A673 (cell line): ENCODE measurements around the gene CARD11. TPM values are rescaled to one million over a fixed set of nuclear protein-coding genes. Genes with fewer than 3 reads are reported as not detected.

Experiments used
- BruUV-seq: library from RNA; stranded (reverse); fragments of 400-500 nt; replicated peaks from 2 replicates; lab custom pipeline; 2021; lab: Mats Ljungman, UMichigan
- CTCF ChIA-PET: fragments of 300-600 bp; sonication (Branson Sonifier 250); formaldehyde crosslinking; loops from one replicate; lab custom pipeline; 2022; ENCODE audit warnings: antibody characterized with exemption; lab: Charles Lee
- POLR2A ChIA-PET: fragments of 300-600 bp; sonication (Branson Sonifier 250); formaldehyde crosslinking; loops from one replicate; lab custom pipeline; 2022; ENCODE audit warnings: antibody characterized with exemption; ENCODE audit not compliant: low non-redundant PET; lab: Charles Lee
- DNase-seq: peaks from one replicate; pipeline ENCODE4 v3.0.0-alpha.2; 2015; ENCODE audit warnings: low spot score
- H3K27ac ChIP-seq: fragments of 200-600 bp; sonication (generic); 2 replicates; pipeline ENCODE4 v1.5.1; 2016; ENCODE audit warnings: mixed run types, low read depth, mild to moderate bottlenecking, mixed read lengths, antibody characterized with exemption, low read length; ENCODE audit not compliant: poor library complexity, severe bottlenecking
- H3K27me3 ChIP-seq: fragments of 200-600 bp; sonication (generic); replicated peaks from 2 replicates; pipeline ENCODE4 v1.6.1; 2017; ENCODE audit warnings: mixed run types, low read depth, mild to moderate bottlenecking, mixed read lengths, antibody characterized with exemption, low read length; ENCODE audit not compliant: insufficient read depth, poor library complexity
- H3K36me3 ChIP-seq: fragments of 200-600 bp; sonication (generic); 2 replicates; pipeline ENCODE4 v1.6.1; 2016; ENCODE audit warnings: mixed run types, mild to moderate bottlenecking, mixed read lengths, antibody characterized with exemption, low read length; ENCODE audit not compliant: insufficient read depth, poor library complexity, severe bottlenecking
- H3K4me1 ChIP-seq: fragments of 200-600 bp; sonication (generic); 2 replicates; pipeline ENCODE4 v1.6.1; 2017; ENCODE audit warnings: mixed run types, mild to moderate bottlenecking, mixed read lengths, antibody characterized with exemption, low read length; ENCODE audit not compliant: insufficient read depth, poor library complexity, severe bottlenecking
- H3K4me3 ChIP-seq: fragments of 200-600 bp; sonication (generic); 2 replicates; pipeline ENCODE4 v1.5.1; 2016; ENCODE audit warnings: low read depth, mixed run types, mild to moderate bottlenecking, mixed read lengths, low read length; ENCODE audit not compliant: poor library complexity, severe bottlenecking
- H3K9me3 ChIP-seq: fragments of 200-600 bp; sonication (generic); 2 replicates; pipeline ENCODE4 v1.6.1; 2016; ENCODE audit warnings: mixed run types, low read depth, mild to moderate bottlenecking, mixed read lengths, antibody characterized with exemption, low read length; ENCODE audit not compliant: poor library complexity, severe bottlenecking
- EZH2 ChIP-seq: fragments of 200-600 bp; sonication (generic); IDR thresholded peaks from 2 replicates; pipeline ENCODE4 v1.6.1; 2017; ENCODE audit warnings: borderline replicate concordance, low read depth, mild to moderate bottlenecking, mixed read lengths, antibody characterized with exemption, low read length; ENCODE audit not compliant: poor library complexity, severe bottlenecking
- intact Hi-C: fragments of 100-400 bp; cut with micrococcal nuclease; formaldehyde crosslinking; loops from one replicate; pipeline ENCODE4 v1.10.0; 2022; ENCODE audit not compliant: unreplicated experiment
- total RNA-seq: library from RNA; stranded (reverse); gene quantifications from 2 replicates; pipeline ENCODE4 v1.2.3, GENCODE V29; 2021
- TF ChIP-seq, protein P1 (sequence below): fragments of 300-800, 200-600 bp; sonication (generic); conservative IDR thresholded peaks from 2 replicates; pipeline ENCODE4 v1.5.1; 2017; ENCODE audit warnings: low read depth, mild to moderate bottlenecking, antibody characterized with exemption, low read length, moderate library complexity, mixed read lengths

CARD11 gene
- total RNA-seq, 1 experiment from 2014 or later, result 1.8 TPM

DNA sequence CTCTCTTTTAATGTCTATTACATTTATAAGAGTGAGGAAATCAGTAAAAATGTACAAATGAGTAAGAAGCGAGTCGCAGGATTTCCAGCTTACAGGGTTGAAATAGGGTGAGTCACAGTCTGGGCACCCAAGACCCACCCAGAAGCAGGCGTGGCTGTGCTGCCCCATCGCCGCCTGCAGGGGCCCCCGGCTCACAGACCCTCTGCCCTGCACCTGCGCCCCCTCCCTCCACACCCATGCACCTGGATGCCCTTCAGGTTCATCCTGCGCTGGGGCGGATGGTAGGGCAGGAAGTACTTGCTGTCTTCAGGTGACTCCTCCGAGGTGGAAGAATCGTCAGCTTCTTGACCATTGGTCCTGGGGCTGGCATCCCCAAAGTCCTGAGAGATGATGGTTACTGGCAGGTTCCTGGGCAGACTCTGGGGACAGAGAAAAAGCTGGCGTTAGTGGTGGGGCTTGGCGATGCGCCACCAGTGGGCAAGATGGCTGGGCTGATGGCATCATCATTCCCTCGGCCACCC, 109.4 kb downstream of the CARD11 start:
- DNase-seq, result no peak

DNA sequence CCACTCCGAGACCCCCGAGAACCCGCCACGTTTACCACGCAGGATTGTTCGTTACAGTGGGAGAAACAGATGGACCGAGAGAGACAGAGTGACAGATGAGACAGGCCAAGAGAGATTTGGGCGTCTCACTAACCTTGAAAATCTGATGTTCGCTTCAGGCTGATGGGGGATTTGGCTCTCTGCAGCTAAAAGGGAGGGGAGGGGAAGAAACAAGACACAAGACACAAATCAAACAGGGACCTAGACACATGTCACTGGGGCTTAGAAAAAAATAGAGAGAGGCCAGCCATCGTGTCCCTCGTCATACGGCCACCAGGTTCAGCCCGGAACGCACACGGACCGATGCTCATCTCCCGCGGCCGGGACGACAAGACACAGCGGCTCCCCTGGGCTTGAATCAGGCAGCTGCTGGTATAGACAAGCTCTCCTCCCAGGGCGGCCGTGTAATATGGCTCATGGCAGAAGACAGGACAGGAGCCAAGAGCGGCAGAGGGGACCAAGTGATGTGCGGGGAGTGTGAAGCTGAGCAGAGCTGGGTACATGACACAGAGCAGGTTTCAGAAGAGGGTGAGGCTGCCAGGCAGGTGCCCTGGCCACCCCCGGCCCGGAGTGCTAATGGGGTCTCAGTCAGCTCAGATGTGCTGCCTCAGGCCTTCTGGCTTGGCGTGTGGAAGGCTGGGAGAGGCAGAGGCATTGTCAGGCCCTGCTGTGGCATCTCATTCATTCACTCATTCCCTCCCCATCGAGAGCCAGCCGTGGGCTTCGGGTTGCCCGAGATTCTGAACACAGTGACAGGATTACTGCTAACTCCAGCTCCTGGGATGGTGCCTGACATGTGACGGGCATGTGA, 111.0 kb downstream of the CARD11 start:
- Histone ChIP-seq H3K9me3 (no peaks in the 10 kb centered on the region), H3K4me1 (no peaks in the 10 kb centered on the region), H3K27ac (no peak overlapping the region), H3K27me3 (peaks cover 15% of the 10 kb centered on the region), H3K4me3 (no peak overlapping the region), H3K36me3 (no peaks in the 10 kb centered on the region)
- POLR2A ChIA-PET, result no interaction called here
- DNase-seq, result no peak
- CTCF ChIA-PET, result interaction anchor here (0.7 kb wide), 1 partner anchor 525 kb away, joined by 4 read pairs; no protein-coding TSS in a partner anchor
- no peak for TF ChIP-seq EZH2
- TF ChIP-seq, protein P1, sequence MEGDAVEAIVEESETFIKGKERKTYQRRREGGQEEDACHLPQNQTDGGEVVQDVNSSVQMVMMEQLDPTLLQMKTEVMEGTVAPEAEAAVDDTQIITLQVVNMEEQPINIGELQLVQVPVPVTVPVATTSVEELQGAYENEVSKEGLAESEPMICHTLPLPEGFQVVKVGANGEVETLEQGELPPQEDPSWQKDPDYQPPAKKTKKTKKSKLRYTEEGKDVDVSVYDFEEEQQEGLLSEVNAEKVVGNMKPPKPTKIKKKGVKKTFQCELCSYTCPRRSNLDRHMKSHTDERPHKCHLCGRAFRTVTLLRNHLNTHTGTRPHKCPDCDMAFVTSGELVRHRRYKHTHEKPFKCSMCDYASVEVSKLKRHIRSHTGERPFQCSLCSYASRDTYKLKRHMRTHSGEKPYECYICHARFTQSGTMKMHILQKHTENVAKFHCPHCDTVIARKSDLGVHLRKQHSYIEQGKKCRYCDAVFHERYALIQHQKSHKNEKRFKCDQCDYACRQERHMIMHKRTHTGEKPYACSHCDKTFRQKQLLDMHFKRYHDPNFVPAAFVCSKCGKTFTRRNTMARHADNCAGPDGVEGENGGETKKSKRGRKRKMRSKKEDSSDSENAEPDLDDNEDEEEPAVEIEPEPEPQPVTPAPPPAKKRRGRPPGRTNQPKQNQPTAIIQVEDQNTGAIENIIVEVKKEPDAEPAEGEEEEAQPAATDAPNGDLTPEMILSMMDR, result no peak
- BruUV-seq, result no TSS peak
- intact Hi-C loops, result no loop called here

More for the DNA sequence above, 109.4 kb downstream of the CARD11 start:
- Histone ChIP-seq H3K4me3 (no peak overlapping the region), H3K27me3 (peaks cover 18% of the 10 kb centered on the region), H3K36me3 (no peaks in the 10 kb centered on the region), H3K9me3 (no peaks in the 10 kb centered on the region), H3K27ac (no peak overlapping the region), H3K4me1 (peaks cover 6% of the 10 kb centered on the region)
- ChIA-PET CTCF (no interaction called here), POLR2A (no interaction called here)
- intact Hi-C loops, result no loop called here
- no TSS peak for BruUV-seq
- TF ChIP-seq, protein P1, result no peak
- no peak for TF ChIP-seq EZH2

DNA sequence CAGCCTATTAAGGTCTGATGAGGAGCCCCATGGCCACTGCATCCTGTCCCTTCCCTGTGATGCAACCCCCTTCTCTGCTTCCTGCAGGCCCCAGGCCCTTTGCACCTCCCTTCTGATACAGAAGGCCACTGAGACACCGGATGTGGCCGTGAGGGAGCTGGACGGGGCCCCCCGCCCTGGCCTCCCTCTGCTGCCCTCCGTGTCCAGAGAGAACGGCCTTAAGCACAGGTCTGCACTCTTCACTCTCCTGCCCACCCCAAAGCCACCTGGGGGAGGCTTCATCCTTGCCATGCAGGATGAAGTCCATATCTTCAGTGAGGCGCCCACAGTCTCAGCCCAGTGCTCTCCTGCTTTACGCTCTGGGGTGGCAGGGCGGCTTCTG, 112.6 kb downstream of the CARD11 start:
- Histone ChIP-seq H3K9me3 (no peaks in the 10 kb centered on the region), H3K27ac (no peak overlapping the region), H3K4me3 (no peak overlapping the region), H3K36me3 (no peaks in the 10 kb centered on the region), H3K4me1 (no peaks in the 10 kb centered on the region), H3K27me3 (peaks cover 15% of the 10 kb centered on the region)
- CTCF ChIA-PET, result no interaction called here
- POLR2A ChIA-PET, result no interaction called here
- intact Hi-C loops, result no loop called here
- TF ChIP-seq, protein P1, result no peak
- TF ChIP-seq EZH2, result no peak
- no peak for DNase-seq
- no TSS peak for BruUV-seq
